Activated naive CD8-positive, alpha-beta T cell treated with anti-CD3 and anti-CD28 coated beads, Interleukin-2, amount 50 U/mL, for 24 hours (primary cell): ENCODE data around the gene DRP2.
"Not testable (repeated sequence)": the region's sequence is repeated elsewhere in the genome, so short reads cannot be mapped to it uniquely, and the experiment has no call there.

ENCODE experiments used
- ATAC-seq: fragments of 150-1000 bp; cut with Tn5 transposase; one replicate; pipeline ENCODE4 v1.10.0; 2021
- DNase-seq: peaks from one replicate; pipeline ENCODE4 v3.0.0; 2021
- H3K27ac Mint-ChIP-seq: one replicate; pipeline ENCODE4 v1.8.0; 2021; ENCODE audit warnings: mild to moderate bottlenecking, mixed read lengths
- H3K27me3 Mint-ChIP-seq: one replicate; pipeline ENCODE4 v1.8.0; 2021; ENCODE audit warnings: mixed read lengths
- H3K36me3 Mint-ChIP-seq: one replicate; pipeline ENCODE4 v1.8.0; 2021; ENCODE audit warnings: low read depth, mixed read lengths
- H3K4me1 Mint-ChIP-seq: one replicate; pipeline ENCODE4 v1.8.0; 2021; ENCODE audit warnings: mixed read lengths
- H3K4me3 Mint-ChIP-seq: one replicate; pipeline ENCODE4 v1.8.0; 2021; ENCODE audit warnings: mild to moderate bottlenecking, moderate library complexity, mixed read lengths
- H3K9me3 Mint-ChIP-seq: one replicate; pipeline ENCODE4 v1.8.0; 2021; ENCODE audit warnings: mixed read lengths

The DRP2 gene

GRCh38 chrX:101265869-101266428, 46.4 kb downstream of the DRP2 start:
- no peaks in the 10 kb centered on the region for H3K9me3 Mint-ChIP-seq
- H3K27me3 Mint-ChIP-seq: no peaks in the 10 kb centered on the region
- ATAC-seq: no peak
- H3K4me1 Mint-ChIP-seq: no peaks in the 10 kb centered on the region
- H3K36me3 Mint-ChIP-seq: no peaks in the 10 kb centered on the region
- no peak for DNase-seq
- no peak overlapping the region for H3K4me3 Mint-ChIP-seq
- no peak overlapping the region for H3K27ac Mint-ChIP-seq

DNA sequence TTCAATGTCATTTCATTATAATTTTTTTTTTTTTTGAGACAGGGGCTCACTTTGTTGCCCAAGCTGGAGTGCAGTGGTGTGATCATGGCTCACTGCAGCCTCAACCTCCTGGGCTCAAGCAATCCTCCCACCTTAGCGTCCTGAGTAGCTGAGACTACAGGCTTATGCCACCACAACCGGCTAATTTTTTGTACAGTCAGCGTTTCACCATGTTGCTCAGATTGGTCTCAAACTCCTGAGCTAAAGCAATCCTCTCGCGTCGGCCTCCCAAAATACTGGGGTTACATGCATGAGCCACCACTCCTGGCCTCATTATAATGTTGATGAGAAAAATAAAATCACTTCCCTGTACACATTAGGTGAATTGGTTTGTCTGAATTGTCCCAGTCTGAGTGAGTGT, 54.6 kb downstream of the DRP2 start:
- Mint-ChIP-seq H3K4me3 (no peak overlapping the region), H3K27me3 (no peaks in the 10 kb centered on the region), H3K9me3 (no peaks in the 10 kb centered on the region), H3K36me3 (no peaks in the 10 kb centered on the region), H3K4me1 (no peaks in the 10 kb centered on the region), H3K27ac (no peak overlapping the region)
- ATAC-seq (no peak), DNase-seq (no peak)

GRCh38 chrX:101276238-101276637, 56.7 kb downstream of the DRP2 start:
- Mint-ChIP-seq H3K27ac (no peak overlapping the region), H3K9me3 (no peaks in the 10 kb centered on the region), H3K36me3 (no peaks in the 10 kb centered on the region), H3K4me1 (no peaks in the 10 kb centered on the region), H3K4me3 (no peak overlapping the region), H3K27me3 (no peaks in the 10 kb centered on the region)
- ATAC-seq: no peak
- no peak for DNase-seq

DNA sequence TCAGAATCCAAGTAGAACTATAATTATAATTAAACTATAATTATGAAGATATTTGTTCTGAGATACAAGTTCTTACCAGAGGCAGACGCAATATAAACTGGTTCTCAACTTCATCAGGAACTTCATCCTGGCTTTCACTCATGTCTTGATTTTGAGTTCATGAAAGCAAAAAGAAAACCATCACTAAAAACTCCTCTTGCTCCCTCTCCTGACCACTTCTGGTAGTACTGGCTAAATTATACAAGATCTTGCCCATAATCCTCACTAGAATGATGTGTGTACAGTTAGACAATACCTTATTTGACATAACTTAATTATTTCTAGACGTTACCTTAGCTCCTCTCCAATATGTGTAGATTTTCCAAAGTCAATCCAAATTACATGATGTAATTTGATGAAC, 67.8 kb downstream of the DRP2 start:
- Mint-ChIP-seq H3K4me1 (no peaks in the 10 kb centered on the region), H3K4me3 (no peak overlapping the region), H3K27me3 (peaks cover 4% of the 10 kb centered on the region), H3K9me3 (no peaks in the 10 kb centered on the region), H3K27ac (no peak overlapping the region), H3K36me3 (no peaks in the 10 kb centered on the region)
- no peak for DNase-seq
- no peak for ATAC-seq

GRCh38 chrX:101290957-101291603, 71.5 kb downstream of the DRP2 start, which contains the start of gene TAF7L:
Gene TAF7L (minus strand): TSS chrX:101291334. CDS start chrX:101287543, 3,791 bp downstream.
- H3K27ac Mint-ChIP-seq: no peak within 1 kb of the TSS
- no peak for DNase-seq
- H3K36me3 Mint-ChIP-seq: no peaks in the 10 kb centered on the region
- H3K4me1 Mint-ChIP-seq: no peaks in the 10 kb centered on the region
- H3K4me3 Mint-ChIP-seq: no peak within 1 kb of the TSS
- ATAC-seq: no peak
- H3K27me3 Mint-ChIP-seq: peaks cover 5% of the 10 kb centered on the region
- no peaks in the 10 kb centered on the region for H3K9me3 Mint-ChIP-seq

DNA sequence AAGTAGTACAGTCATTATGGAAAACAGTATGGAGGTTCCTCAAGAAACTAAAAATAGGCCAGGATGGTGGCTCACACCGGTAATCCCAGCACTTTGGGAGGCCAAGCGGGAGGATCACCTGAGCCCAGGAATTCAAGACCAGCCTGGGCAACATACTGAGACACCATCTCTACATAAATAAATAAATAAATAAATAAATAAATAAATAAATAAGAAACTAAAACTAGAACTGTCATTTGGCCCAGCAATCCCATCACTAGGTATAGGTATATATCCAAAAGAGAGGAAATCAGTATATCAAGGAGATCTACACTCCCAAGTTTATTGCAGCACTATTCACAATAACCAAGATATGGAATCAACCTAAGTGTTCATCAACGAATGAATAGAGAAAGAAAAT, 76.0 kb downstream of the DRP2 start:
- not testable (repeated sequence) for H3K9me3 Mint-ChIP-seq, H3K27me3 Mint-ChIP-seq, H3K27ac Mint-ChIP-seq, ATAC-seq, H3K36me3 Mint-ChIP-seq, DNase-seq, H3K4me1 Mint-ChIP-seq, H3K4me3 Mint-ChIP-seq

GRCh38 chrX:101303790-101304189, 84.2 kb downstream of the DRP2 start:
- Mint-ChIP-seq H3K36me3 (no peaks in the 10 kb centered on the region), H3K27ac (no peak overlapping the region), H3K9me3 (no peaks in the 10 kb centered on the region), H3K27me3 (peaks cover 2% of the 10 kb centered on the region), H3K4me1 (no peaks in the 10 kb centered on the region), H3K4me3 (no peak overlapping the region)
- ATAC-seq: no peak
- DNase-seq: no peak
